DND-41 (cell line): ENCODE data around the gene CUEDC2.

Experiments used
- ATAC-seq: fragments of 200-7000 bp; cut with Tn5 transposase; 3 replicates; pipeline ENCODE4 v1.9.1; 2021; ENCODE audit warnings: low read depth; ENCODE audit not compliant: insufficient read depth
- DNase-seq: peaks from one replicate; pipeline ENCODE4 v3.0.0-alpha.2; 2020
- H2AFZ ChIP-seq: 2 replicates; pipeline ENCODE4 v1.6.0; 2012; ENCODE audit warnings: low read depth, low read length
- H3K27ac ChIP-seq: 2 replicates; pipeline ENCODE4 v1.5.1; 2012; ENCODE audit warnings: low read length, inconsistent platforms
- H3K27me3 ChIP-seq: fragments of 200-600 bp; sonication (generic); 2 replicates; pipeline ENCODE4 v1.6.0; 2012; ENCODE audit warnings: low read length, mild to moderate bottlenecking, inconsistent platforms; ENCODE audit not compliant: insufficient read depth, poor library complexity
- H3K36me3 ChIP-seq: 2 replicates; pipeline ENCODE4 v1.5.1; 2012; ENCODE audit warnings: low read length, inconsistent platforms; ENCODE audit not compliant: insufficient read depth
- H3K4me1 ChIP-seq: 2 replicates; pipeline ENCODE4 v1.5.1; 2012; ENCODE audit warnings: mild to moderate bottlenecking, low read length; ENCODE audit not compliant: insufficient read depth
- H3K4me2 ChIP-seq: 2 replicates; pipeline ENCODE4 v1.6.0; 2012; ENCODE audit warnings: mild to moderate bottlenecking, moderate library complexity, low read length, inconsistent platforms; ENCODE audit not compliant: insufficient read depth
- H3K4me3 ChIP-seq, 2 experiments: fragments of 200-600 bp in 1 of 2; shearing (Covaris generic) in 1 of 2; 2 replicates each; pipeline ENCODE4 v1.5.1; 2012 to 2016; ENCODE audit warnings: inconsistent platforms in 2 of 2, low read length in 2 of 2, mild to moderate bottlenecking in 2 of 2, low read depth in 1 of 2, moderate library complexity in 1 of 2
- H3K79me2 ChIP-seq: 2 replicates; pipeline ENCODE4 v1.6.0; 2012; ENCODE audit warnings: low read length, inconsistent platforms; ENCODE audit not compliant: insufficient read depth
- H3K9ac ChIP-seq: 2 replicates; pipeline ENCODE4 v1.6.0; 2012; ENCODE audit warnings: low read depth, mild to moderate bottlenecking, inconsistent platforms, low read length, moderate library complexity
- H3K9me3 ChIP-seq: 2 replicates; pipeline ENCODE4 v1.5.1; 2012; ENCODE audit warnings: low read length, moderate library complexity, mild to moderate bottlenecking, inconsistent platforms; ENCODE audit not compliant: insufficient read depth, severe bottlenecking
- H4K20me1 ChIP-seq: 2 replicates; pipeline ENCODE4 v1.6.0; 2012; ENCODE audit warnings: low read length; ENCODE audit not compliant: insufficient read depth
- EZH2 ChIP-seq: IDR thresholded peaks from 3 replicates; pipeline ENCODE4 v1.6.1; 2012; ENCODE audit warnings: borderline replicate concordance, low read depth, mild to moderate bottlenecking, moderate library complexity, low read length, inconsistent platforms; ENCODE audit not compliant: severe bottlenecking
- TF ChIP-seq, protein P1 (sequence below): IDR thresholded peaks from 2 replicates; pipeline ENCODE4 v1.5.1; 2012; ENCODE audit warnings: borderline replicate concordance, low read length, moderate library complexity, mild to moderate bottlenecking; ENCODE audit not compliant: poor library complexity, severe bottlenecking; ENCODE audit errors: extremely low read depth

Gene CUEDC2

GRCh38 chr10:102453502-102453901 is 21.1 kb upstream of the CUEDC2 start:
- Histone ChIP-seq H2AFZ (no peak overlapping the region), H3K36me3 (peaks cover 12% of the 10 kb centered on the region), H3K79me2 (peaks cover 19% of the 10 kb centered on the region), H3K4me3 (no peak overlapping the region), H3K9ac (no peak overlapping the region), H3K27ac (no peak overlapping the region), H3K27me3 (no peaks in the 10 kb centered on the region), H3K4me2 (no peak overlapping the region), H3K9me3 (no peaks in the 10 kb centered on the region), H3K4me1 (peaks cover 28% of the 10 kb centered on the region), H4K20me1 (0 out of 2 replicates have a peak, but pooled peaks cover 4% of the 10 kb centered on the region)
- DNase-seq (no peak), ATAC-seq (no peak)
- TF ChIP-seq, protein P1, sequence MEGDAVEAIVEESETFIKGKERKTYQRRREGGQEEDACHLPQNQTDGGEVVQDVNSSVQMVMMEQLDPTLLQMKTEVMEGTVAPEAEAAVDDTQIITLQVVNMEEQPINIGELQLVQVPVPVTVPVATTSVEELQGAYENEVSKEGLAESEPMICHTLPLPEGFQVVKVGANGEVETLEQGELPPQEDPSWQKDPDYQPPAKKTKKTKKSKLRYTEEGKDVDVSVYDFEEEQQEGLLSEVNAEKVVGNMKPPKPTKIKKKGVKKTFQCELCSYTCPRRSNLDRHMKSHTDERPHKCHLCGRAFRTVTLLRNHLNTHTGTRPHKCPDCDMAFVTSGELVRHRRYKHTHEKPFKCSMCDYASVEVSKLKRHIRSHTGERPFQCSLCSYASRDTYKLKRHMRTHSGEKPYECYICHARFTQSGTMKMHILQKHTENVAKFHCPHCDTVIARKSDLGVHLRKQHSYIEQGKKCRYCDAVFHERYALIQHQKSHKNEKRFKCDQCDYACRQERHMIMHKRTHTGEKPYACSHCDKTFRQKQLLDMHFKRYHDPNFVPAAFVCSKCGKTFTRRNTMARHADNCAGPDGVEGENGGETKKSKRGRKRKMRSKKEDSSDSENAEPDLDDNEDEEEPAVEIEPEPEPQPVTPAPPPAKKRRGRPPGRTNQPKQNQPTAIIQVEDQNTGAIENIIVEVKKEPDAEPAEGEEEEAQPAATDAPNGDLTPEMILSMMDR, result no peak
- no peak for TF ChIP-seq EZH2

DNA sequence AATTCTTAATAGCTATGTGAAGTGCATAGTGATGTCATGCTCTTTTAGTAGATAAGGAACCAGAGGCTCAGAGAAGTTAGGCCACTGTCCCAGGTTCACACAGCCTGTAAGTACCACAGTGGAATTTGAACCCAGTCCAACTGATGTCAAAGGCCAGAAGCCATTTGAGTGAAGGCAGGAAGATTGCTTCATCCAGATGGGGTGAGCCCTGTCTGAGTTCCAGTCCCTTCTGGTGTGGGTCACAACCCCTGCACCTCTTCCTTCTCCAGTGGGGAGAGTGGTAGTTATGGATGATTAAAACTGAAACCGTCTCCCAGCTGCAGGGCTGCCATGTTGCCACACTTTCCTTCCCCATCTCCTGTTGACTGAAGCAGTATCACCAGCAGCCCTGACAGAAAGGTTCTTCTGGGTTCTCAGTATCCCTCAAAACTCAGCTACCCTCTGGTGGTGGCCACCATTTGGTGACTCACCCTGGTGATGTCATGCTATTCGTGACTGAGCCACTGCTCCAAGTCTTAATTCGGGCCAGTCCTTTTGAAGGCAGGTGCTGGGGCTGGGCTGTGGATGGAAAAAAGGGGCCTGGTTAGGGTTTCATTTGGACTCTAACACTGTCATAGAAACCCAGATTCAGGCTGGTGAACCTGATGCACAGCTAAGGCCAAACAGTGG is 20.4 kb upstream of the CUEDC2 start:
- ATAC-seq, result no peak
- H3K4me2 ChIP-seq, result no peak overlapping the region
- peaks cover 28% of the 10 kb centered on the region for H3K4me1 ChIP-seq
- no peak overlapping the region for H3K9ac ChIP-seq
- no peak overlapping the region for H3K27ac ChIP-seq
- 0 out of 2 replicates have a peak, but pooled peaks cover 4% of the 10 kb centered on the region for H4K20me1 ChIP-seq
- H3K4me3 ChIP-seq, result no peak overlapping the region
- peaks cover 12% of the 10 kb centered on the region for H3K36me3 ChIP-seq
- H3K9me3 ChIP-seq, result no peaks in the 10 kb centered on the region
- H3K27me3 ChIP-seq, result no peaks in the 10 kb centered on the region
- no peak overlapping the region for H2AFZ ChIP-seq
- H3K79me2 ChIP-seq, result peaks cover 19% of the 10 kb centered on the region
- TF ChIP-seq, protein P1, result no peak
- TF ChIP-seq EZH2, result no peak
- no peak for DNase-seq

- Histone ChIP-seq H3K4me2 (peak within 1 kb of the TSS; percentile 87), H3K9ac (peak within 1 kb of the TSS; percentile 97), H3K27ac (peak within 1 kb of the TSS; percentile 75), H2AFZ (peak within 1 kb of the TSS; percentile 85), H3K36me3 (peaks cover 12% of the 10 kb centered on the region), H3K4me1 (peaks cover 28% of the 10 kb centered on the region), H3K27me3 (no peaks in the 10 kb centered on the region), H3K79me2 (peaks cover 19% of the 10 kb centered on the region), H3K9me3 (no peaks in the 10 kb centered on the region), H4K20me1 (0 out of 2 replicates have a peak, but pooled peaks cover 4% of the 10 kb centered on the region), H3K4me3 (peak within 1 kb of the TSS; percentile 72 to 94)
- ATAC-seq (no peak; the same call in 2 of the 3 replicates), DNase-seq (no peak)
- no peak for TF ChIP-seq EZH2
- TF ChIP-seq, protein P1, result no peak
Measured at GRCh38 chr10:102451105-102451969, 19.0 kb upstream of the CUEDC2 start, which contains the start of gene C10orf95. C10orf95 (minus strand) TSS chr10:102451543; CDS start chr10:102451093, 450 bp downstream.
